ENCODE data around the gene CDC42SE1. TPM values are rescaled to one million over a fixed set of nuclear protein-coding genes. Genes with fewer than 3 reads are reported as not detected.

The CDC42SE1 gene, protein sequence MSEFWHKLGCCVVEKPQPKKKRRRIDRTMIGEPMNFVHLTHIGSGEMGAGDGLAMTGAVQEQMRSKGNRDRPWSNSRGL
- total RNA-seq: 36.4 TPM

DNA sequence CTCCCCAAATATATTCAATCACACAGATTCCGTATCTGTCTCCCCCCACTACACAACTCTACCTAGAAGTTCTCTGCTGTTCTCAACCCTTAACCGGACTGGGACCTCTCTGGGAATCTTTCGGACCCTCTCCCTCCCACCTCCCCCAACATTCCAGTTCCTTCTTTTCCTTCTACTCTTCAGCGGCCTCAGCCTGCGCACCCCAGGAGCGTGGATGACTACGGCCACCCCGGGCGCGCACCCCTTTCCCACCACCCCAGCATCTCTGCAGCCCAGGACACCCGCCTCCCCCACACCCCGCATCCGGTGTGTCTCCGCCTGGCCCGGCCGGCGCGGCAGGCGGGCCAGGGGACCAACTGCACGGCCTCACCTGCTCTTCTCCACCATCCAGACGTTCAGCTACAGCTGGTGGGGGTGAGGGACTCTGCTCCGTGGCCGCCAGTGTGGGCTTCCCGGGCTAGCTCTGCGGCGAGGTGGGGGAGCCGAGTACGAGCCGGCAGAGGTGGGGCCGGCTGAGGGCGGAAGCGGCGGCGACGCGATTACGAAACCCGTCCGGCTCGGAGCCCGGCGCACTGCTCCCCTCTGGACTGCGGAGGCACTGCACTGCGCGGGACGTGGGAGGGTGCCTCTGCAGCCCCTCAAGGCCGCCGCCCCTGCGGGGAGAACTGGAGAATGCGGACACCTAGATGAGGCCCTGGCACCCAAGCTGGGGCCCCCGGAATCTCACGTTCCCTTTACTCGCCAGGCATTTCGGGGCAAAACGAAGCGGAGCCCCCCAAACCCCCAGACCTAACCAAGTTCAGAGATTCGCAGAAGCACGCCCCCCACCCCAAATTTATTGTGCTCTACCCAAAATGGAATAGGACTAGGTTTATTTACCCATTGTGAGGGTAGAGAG lies at the start of gene CDC42SE1:
CDC42SE1 (minus strand) TSS at position 514 of the 898 bp plus-strand sequence. CDS start 3,892 bp downstream, outside the sequence.

DNA sequence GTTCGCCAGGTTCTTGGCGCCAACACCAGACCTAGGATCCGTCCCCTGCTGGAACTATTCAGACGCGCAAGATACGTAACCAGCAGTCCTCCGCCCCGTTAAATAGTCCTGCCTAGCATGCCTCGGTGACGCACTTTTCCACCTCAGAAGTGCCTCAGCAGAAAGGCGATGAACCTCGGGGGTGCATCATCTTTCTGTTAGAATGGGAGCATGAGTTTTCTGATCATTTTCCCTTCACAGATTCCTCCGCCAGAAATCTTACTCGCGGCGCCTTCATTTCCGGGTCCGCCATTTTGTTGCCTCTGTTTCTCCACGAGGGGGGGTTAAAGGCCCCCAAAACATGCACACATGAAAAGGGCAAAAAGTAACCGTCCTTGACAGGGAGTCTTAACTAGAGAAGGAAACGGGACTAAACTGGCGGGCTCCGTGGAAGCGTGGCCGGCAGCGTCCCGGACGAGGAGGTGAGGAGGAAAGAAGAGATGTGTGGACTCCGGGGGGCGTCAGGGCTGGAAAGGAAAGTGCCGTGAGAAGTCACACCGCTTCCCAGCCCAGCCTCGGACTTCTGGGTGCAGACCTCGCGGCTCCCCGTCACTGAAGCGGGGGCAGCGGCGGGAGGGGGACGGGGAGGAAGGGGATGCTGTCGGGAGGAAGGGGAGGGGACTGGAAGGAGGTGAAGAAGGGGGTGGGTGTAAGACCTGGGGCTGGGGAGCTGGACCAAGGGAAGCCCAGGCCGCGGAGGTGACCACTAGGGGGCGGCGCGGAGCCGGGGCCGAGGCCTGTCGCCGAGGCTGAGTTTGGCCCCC lies 11.3 kb upstream of the CDC42SE1 start, which contains the start of gene GABPB2:
GABPB2 (plus strand) TSS at position 288 of the 803 bp plus-strand sequence. CDS start 17,429 bp downstream, outside the sequence.

DNA sequence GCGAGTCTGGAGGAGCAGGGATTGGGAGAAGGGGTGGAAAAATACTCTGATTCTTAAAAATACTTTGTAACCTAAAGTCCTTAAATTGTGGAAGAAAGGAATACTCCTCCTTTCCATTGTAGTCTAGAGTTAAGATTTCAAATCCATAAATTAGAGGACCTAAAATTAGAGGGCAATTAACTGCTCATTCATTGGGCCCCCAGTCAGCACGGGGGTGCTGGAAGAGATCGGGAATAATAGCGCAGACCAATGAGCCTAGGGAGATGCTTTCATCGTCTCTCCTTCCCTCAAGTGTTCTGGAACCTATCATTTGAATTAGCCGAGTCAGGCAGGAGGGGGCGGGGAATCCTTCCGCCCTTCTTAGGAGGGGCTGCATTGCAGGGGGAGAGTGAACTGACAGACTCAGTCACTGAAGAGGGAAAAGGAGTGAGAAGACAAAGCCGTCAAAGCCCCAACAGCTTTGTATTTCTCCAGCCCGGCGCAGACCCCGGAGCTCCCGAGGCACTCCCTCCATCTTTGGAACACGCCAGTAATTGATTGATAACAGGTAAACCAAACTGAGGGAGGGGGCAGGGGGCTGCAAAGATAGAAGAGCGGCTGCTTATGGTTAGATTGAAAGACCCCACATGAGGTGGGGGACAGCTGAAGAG lies 710 bp upstream of the CDC42SE1 start, which contains the start of gene MLLT11:
MLLT11 (plus strand) TSS at position 391 of the 650 bp plus-strand sequence. CDS start 6,828 bp downstream, outside the sequence.

DNA sequence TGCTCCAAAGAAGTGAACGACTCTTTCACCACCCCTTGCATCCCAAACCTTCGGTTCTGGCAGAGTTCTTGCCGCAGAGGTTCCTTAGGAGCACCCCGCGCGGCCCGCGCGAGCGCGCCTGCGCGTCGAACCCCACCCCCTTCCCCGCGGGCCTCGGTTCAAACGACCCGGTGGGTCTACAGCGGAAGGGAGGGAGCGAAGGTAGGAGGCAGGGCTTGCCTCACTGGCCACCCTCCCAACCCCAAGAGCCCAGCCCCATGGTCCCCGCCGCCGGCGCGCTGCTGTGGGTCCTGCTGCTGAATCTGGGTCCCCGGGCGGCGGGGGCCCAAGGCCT lies 11.9 kb downstream of the CDC42SE1 start, which contains the start of gene C1orf56:
C1orf56 (plus strand) TSS at position 161 of the 334 bp plus-strand sequence; CDS start at position 258, 97 bp downstream.

DNA sequence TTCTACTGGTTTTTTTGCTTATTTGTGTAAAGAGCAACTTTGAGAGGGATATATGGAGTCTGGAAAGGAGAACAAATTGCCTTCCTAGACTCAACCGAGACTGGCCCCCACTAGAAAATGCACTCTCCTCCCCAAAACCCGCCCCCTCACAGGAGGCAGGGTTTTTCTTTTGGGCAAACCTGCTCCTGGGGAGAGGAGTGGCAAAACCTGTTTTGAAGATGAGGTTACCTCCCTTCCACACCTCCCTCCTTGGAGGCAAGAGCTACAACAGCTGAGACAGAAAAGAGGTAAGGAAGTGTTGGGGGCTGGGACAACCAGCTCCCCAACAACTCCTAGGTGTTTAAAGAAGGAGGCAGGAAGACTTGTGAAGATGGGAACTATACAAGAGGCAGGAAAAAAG lies 23.1 kb downstream of the CDC42SE1 start, which contains the start of gene BNIPL:
BNIPL (plus strand) TSS at position 231 of the 400 bp plus-strand sequence; CDS start at position 371, 140 bp downstream.

DNA sequence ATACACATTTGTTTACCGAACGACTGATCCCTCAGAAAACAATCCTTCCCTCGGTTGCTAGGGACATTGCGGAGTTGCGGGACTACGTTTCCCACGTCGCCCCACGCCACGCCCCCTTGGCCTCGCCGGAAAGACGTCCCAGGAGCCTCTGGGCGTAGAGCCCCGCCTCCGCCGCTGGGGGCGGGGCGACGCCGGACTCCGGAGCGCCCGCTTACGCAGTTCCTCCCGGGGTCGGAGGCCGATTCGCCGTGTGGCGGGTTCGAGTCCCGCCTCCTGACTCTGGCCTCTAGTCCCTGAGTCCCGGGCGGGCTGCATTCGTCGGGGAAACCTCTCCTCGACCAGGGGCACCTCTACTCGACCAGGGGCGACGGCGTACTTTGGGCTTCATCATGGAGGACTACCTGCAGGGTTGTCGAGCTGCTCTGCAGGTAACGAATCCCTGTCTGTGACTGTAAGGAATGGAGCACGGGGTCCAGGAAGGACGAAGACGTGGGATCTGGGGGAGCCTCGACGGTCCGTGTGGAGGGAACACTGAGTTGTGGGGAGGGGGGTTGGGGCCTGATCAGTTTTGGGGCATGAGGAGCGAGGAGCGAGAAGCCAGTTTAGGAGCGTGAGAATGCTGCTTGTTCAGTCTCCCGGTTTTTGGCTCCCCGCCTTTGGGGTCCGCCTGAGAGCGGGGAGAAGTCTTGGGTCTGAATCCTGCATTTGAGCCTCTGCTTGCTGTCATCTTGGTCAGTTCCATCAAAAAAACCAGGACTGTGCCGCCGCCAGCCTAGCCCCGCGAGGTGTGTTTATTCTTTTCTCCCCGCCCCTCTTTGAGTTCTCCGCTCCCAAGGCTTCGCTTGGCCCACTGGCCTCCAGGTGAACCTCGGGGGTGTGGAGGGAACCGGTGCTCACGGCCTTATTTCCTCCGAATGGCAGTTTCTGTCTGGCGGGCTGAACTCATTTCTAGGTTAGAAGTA lies 50.9 kb downstream of the CDC42SE1 start, which contains the start of gene PRUNE1:
PRUNE1 (plus strand) TSS at position 206 of the 962 bp plus-strand sequence; CDS start at position 390, 184 bp downstream.

DNA sequence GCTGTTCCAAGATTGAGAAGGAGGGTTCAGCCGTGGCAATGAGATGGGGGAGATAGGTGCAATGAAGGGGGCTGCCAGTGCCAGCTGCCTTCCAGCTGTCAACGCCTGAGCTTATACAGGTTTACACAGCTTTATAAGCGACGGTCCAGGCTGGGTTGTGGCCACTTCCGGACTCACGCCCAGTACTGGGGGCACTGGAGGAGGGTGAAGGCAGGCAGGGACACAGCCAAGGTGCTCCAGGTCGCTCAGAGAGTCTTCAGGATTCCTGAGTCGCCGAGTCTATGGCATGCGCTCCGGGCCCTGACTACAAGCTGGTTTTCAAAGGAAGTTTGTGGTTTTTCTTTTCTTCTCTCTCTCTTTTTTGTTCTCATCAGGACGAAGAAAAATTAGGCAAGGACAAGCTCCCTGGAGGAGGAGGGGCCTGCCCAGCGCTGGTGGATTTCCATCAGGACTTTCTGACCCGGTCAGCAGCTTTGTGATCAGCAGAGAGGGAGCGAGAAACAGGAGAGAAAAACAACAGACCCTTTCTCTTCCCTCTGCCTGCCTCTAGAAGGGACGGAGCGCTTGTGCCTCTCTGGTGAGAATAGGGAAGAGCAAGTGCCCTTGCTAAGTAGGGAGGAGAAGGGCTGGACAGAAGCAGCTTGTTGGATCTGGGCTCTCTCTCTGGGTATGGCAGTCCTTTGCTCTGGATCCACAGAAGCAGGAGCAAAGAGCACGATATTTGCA lies 52.9 kb downstream of the CDC42SE1 start, which contains the start of gene MINDY1:
MINDY1 (minus strand) TSS at position 576 of the 726 bp plus-strand sequence. CDS start 4,285 bp downstream, outside the sequence.

Small RNAs within 50 kb of the gene (small RNA-seq; reads per million reads assigned to genes)
- not detected for gene RNU6-884P

Other genes starting within 250 kb of the CDC42SE1 start
- 27.5 TPM for gene ARNT, start 183.0 kb downstream of the CDC42SE1 start, total RNA-seq
- not detected for gene CTXND2, start 172.5 kb downstream of the CDC42SE1 start, total RNA-seq
- 51.0 TPM for gene SETDB1, start 133.3 kb downstream of the CDC42SE1 start, total RNA-seq
- 56.1 TPM for gene CERS2, start 84.8 kb downstream of the CDC42SE1 start, total RNA-seq
- gene ANXA9, start 77.3 kb downstream of the CDC42SE1 start, total RNA-seq: not detected
- 18.2 TPM for gene MINDY1, start 52.7 kb downstream of the CDC42SE1 start, total RNA-seq
- gene PRUNE1, start 51.2 kb downstream of the CDC42SE1 start, total RNA-seq: 25.8 TPM
- 0.23 TPM for gene BNIPL, start 23.0 kb downstream of the CDC42SE1 start, total RNA-seq
- gene C1orf56, start 11.9 kb downstream of the CDC42SE1 start, total RNA-seq: 3.0 TPM
- gene MLLT11, start 775 bp upstream of the CDC42SE1 start, total RNA-seq: 86.0 TPM
- gene GABPB2, start 11.1 kb upstream of the CDC42SE1 start, total RNA-seq: 12.9 TPM
- 18.9 TPM for gene SEMA6C, start 87.0 kb upstream of the CDC42SE1 start, total RNA-seq
- 2.3 TPM for gene TNFAIP8L2, start 97.0 kb upstream of the CDC42SE1 start, total RNA-seq
- gene LYSMD1, start 106.3 kb upstream of the CDC42SE1 start, total RNA-seq: 18.5 TPM
- 27.9 TPM for gene SCNM1, start 106.5 kb upstream of the CDC42SE1 start, total RNA-seq
- gene TMOD4, start 116.4 kb upstream of the CDC42SE1 start, total RNA-seq: not detected
- gene VPS72, start 130.6 kb upstream of the CDC42SE1 start, total RNA-seq: 68.5 TPM
- gene PIP5K1A, start 138.9 kb upstream of the CDC42SE1 start, total RNA-seq: 58.6 TPM
- gene PSMD4, start 195.1 kb upstream of the CDC42SE1 start, total RNA-seq: 113 TPM
- 9.7 TPM for gene ZNF687, start 222.7 kb upstream of the CDC42SE1 start, total RNA-seq